Stimulated activated CD8-positive, alpha-beta memory T cell treated with anti-CD3 and anti-CD28 coated beads, Interleukin-4, amount 100 ng/mL, for 1 hour (primary cell): Measurements from ENCODE around the gene EIF3A.

Experiments
- DNase-seq, 2 donors: peaks; one replicate each; pipeline ENCODE4 v3.0.0-alpha.2; 2020; ENCODE audit warnings: low read depth in 2 of 2, low spot score in 1 of 2

The EIF3A gene

DNA sequence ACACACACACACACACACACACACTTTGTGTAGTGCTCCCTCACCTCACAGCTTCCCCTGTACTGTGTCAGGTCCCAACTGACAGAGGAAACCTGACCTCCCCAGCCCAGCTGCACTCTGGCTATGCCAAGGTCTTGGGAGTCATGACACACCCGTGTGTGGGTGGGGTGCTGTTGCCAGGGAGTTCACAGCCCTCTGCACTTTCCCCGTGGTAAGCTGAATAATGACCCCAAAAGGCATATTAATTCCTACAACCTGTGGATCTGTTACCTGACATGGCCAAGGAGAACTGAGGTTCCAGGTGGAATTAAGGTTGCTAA is 60.0 kb downstream of the EIF3A start:
- DNase-seq: no peak

DNA sequence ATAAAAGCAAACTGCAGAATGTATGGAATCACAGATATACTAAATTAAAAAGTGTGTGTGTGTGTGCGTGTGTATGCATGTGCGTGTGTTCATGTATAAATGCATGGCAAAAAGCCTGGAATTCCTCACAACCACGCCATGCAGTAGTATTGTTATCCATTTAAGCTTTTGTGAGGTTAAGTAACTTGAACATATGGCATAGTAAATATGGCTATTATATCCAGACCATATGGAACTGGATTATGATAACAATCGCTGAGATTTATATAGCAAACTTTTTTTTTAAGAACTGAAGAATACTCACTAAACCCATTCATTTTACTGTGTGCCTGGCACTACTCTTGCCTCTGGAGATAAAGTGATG is 73.4 kb downstream of the EIF3A start:
- no peak for DNase-seq

DNA sequence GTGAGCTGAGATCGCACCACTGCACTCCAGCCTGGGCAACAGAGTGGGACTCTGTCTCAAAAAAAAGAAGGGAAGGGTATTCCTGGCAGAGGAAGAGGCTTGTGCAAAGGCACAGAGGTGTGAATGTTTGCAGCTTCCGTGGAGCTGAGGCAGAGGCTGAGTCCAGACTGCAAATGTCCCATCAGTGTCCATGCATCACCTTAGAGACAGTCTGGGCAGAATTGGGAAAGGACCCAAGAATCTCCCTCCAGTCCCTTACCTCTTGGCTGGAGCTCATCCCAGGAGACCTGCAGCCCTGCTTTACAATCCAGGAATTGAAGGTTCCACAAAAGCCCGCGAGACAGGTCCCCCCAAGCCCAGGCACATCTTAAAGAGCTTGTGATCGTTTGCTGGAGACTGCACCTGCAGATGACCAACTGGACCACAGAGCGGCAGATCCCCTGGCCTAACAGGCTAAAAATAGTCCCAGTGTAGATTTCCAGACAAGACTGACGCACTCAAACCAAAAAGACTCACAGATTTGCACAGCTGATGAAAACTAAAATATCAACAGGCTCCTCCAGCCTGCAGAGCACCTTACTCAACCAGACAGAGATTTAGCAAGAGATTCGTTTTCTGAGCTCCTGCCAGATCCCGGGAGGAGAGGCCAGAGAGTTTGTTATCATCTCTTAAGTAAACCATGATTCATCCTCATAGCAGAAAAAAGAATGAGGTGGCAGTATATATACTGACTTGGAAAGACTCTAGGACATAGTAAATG is 74.0 kb downstream of the EIF3A start:
- no peak for DNase-seq

DNA sequence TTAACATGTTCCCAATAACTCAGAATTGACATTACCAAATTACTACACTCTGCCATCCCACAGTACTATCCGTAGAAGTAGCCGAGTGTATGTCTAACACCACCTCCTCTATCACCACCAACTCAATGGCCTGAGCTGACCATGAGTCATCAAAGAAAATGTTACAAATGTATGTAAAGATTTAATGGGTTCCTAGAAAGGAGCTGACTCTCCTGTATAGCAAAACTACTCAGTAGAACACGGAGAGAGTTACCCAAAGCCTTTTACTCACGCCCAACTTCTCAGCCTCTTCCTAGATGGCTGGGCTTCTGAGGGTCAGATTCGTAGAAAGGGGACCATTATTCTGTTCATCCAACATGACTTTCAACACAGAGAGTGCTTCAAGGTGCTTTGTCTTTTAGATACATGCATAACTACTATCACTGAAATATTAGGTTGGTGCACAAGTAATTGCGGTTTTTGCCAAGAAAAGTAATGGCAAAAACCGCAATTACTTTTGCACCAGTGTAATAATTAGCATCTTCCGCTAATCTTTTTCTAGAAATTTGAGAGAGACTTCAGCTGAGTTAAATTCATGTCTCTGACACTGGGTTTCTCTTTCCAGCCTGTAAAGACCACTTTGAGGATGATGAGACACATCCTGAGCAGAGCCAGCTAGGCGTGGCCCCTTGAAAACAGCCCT is 75.1 kb downstream of the EIF3A start:
- DNase-seq: no peak

DNA sequence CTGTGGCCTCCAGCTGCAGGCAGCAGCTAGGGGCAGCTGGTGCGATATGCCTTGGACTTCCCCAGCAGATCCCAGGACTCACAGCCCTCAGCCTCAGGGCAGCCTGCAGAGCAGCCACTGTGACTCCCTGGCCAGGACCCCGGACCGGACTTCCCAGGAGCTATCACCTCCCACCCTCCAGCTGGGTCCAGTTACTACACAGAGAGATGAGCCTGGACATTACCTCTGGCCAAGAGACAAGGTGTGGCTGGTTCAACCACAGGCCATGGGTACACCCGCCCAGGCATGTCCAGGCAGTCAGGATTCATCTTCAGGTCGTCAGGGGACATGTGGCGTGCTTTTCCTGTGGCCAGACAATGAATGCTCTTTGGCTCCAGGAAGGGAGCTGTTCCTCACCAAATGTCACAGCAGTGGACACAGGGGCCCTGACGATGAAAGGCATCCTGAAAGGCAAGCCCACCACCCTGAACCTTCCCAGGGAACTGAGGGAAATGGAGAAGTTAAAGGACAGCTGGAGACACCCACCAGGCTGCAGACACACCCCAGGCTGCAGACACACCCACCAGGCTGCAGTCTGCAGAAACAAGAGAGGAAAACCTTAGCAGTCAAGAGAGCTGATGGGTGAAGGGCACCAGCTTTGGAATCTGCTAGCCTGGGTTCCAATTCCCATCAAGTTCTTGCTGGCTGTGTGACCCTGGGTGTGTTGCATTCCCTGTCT is 76.9 kb downstream of the EIF3A start:
- no peak for DNase-seq

DNA sequence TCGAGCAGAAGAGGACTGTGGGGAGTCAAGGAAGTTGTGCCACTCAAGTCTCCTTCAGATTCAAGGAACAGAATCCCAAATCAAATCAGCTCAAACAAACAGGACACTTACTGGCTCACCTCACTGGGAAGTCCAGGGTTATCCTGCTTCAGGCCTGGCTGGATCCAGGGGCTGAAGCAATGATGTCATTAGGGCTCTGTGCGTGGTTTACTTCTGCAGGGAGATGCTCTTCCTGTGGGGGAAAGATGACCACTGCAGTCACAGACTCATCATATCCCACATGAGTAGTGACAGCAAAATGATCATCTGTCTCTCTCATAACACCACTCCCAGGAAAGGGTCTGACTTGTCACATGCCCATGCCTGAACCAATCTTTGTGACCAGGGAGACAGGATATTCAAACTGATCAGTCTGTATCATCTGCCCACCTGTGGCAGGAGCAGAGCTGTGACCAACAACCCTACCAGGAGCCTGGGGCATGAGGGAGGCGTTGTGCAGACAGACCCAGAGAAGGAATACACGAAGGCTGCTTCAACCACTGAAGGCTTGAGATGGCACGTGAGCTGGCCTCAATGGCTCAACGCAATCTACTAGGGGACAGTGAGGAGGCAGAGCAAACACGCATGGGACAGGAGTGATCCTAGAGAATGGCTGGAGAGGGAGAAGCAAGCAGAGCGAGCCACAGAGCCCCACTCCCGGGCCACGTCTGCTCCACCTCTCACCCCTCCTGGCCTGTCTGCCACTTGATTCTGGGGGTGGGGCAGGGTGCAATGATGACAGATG is 78.7 kb downstream of the EIF3A start:
- no peak for DNase-seq

DNA sequence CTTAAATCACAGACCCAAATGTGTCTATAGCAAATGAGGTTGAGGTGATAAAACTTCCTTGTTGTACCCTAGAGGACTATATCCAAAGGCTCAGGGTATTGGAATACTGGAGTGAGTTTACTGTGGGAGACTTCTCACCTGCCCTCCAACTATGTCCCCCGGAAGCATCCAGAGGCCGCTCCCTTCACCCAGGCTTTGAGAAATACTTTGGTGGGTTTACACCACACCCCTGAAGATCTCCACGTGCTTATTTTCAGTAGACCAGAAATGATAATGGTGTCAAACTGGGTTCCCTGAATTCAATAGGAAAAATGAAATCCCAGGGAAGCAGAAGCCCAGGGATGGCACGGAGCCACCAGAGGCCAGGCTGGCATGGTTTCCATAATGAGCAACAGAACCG is 82.4 kb downstream of the EIF3A start:
- no peak for DNase-seq

DNA sequence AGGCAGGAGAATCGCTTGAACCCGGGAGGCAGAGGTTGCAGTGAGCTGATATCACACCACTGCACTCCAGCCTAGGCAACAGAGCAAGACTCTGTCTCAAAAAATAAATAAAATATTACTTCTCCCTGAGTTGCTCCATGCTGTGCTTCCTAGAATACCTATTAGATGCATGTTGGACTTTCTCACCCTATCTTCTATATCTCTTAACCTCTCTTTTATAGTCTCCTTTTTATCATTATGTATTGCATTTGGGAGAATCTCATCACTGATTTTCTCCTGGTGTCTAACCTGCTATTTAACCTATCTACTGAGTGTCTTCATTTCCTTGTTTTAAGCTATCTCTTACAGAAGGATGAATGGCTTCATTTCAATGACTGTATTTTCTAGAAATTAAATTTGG is 83.2 kb downstream of the EIF3A start:
- DNase-seq: no peak

DNA sequence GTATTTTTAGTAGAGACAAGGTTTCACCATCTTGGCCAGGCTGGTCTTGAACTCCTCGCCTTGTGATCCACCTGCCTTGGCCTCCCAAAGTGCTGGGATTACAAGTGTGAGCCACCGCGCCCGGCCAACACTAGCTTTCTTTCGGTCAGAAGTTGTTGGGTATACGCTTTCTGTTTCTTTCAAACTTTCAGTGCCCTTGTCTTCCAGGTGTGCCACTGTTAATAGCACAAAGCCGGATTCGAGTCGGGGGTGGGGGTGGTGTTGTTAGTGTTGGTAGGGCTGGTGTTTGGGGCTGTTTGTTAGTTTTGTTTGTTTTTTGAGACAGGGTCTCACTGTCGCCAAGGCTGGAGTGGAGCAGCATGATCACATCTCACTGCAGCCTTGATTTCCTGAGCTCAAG is 84.9 kb downstream of the EIF3A start:
- DNase-seq: no peak

DNA sequence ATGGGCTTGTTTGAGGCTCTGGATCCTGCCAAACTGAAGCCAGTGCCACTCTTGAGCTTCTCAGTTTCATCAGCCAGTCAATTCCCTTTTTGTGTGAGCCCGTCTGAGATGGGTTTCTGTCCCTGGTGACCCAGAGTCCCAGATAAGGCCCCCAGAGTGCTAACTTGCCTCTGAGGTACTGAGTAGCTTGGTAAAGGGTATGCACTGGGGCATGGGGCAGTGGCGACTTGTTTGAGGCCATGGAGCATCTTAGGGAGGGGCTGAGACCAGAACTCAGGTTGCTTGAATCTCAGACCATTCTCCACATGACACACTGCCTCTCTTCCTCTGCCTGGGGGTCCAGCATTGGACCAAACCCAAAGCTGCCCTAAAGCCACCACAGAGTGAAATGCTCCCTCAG is 86.3 kb downstream of the EIF3A start:
- no peak for DNase-seq

DNA sequence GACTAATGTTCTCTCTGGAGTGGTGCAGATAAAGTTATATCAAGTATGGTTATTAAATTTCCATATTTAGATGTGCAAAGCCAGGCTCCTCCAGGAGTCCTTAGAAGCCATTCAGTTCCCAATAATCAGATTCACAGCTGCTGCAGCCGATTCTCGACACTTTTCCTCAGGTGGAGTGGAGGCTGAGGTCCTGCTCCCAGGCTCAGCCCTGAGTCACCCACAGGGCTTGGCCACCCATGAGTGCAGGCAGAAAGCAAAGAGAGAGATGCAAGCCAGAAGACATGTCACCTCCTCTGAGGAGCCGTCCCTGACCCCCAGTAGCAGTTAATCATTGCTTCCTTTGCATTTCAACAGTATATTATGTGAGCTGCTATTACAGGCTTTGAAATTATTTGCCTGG is 87.4 kb downstream of the EIF3A start:
- no peak for DNase-seq

DNA sequence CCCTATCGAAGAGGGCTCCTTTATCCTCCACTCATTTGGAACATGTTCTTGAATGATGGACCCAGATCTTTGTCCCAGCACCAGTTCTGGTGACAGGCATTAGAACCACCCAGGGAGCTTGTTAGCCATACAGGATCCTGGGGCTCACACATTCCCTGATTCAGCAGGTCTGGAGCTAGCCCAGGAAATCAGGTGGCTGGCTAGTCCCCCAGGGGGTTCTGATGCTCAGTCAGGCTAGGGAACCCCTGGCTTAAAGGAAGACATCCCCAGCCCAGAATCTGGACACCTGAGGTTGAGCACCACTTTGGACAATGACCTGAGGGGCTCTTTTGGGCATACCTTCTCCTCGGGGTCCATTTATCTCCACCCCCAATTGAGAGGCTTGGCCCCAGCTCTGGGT is 88.1 kb downstream of the EIF3A start:
- no peak for DNase-seq

DNA sequence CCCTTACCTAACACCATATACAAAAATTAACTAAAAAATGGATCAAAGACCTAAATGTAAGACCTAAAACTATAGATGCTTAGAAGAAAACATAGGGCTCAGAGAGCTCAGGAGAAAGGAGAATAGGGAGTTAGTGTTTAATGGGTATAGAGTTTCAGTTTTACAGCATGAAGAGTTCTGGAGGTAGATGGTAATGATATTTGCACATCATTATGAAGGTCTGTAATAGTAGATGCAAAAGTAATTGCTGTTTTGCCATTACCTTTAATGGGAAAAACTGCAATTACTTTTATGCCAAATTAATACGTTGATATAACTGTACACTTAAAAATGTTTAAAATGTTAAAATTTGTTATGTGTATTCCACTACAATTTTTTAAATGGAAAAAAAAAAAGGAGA is 90.3 kb downstream of the EIF3A start:
- no peak for DNase-seq

DNA sequence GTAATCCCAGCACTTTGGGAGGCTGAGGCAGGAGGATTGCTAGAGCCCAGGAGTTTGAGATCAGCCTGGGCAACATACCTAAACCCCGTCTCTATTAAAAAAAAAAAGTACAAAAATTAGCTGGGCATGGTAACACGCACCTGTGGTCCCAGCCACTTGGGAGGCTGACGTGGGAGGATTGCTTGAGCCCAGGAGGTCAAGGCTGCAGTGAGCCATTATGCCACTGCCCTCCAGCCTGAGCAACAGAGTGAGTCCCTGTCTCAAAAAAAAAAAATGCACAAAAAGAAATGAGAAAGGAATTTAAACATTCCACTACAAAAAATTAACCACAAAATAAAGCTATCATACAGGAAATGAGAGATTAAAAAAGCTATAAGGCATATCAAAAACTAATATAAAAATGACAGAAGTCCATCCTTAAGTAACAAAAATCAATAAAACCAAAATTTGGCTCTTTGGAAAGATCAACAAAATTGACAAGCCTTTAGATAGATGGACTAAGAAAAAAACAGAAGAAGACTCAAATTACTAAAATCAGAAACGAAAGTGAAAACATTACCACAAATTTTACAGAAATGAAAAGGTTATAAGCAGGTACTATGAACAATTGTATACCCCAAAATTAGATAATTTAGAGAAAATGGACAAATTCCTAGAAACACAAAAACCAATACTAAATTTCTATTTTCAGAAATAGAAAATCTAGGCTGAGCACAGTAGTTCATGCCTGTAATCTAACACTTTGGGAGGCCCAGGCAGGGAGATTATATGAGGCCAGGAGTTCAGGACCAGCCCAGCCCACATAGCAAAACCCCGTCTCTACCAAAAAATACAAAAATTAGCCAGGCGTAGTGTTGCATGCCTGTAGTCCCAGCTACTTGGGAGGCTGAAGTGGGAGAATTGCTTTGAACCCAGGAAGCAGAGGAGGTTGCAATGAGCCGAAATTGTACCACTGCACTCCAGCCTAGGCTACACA is 93.5 kb downstream of the EIF3A start:
- DNase-seq: no peak

DNA sequence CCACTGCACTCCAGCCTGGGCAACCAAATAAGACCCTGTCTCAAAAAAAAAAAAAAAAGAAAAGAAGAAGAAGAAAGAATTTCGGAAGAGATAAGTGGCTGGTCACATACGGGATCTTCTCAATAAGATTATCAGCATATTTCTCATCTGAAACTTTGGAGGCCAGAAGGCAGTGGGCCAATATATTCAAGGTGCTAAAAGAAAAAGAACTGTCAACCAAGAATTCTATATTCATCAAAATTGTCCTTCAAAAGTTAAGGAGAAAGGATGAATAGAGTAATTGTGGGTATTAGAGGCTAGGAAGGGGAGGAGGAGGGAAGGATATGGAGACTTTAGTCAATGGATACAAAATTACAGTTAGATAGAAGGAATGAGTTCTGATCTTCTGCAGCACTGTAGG is 95.0 kb downstream of the EIF3A start:
- DNase-seq: no peak
